ENCODE measurements around the gene NPAS3. TPM values are rescaled to one million over a fixed set of nuclear protein-coding genes. Genes with fewer than 3 reads are reported as not detected.
A peak's percentile ranks its signal among the peaks of the same experiment; 100 is the strongest.

The NPAS3 gene
- total RNA-seq, 6 experiments from 2014 or later: 0.11 to 0.83 (median 0.21) TPM; not detected in 2

DNA sequence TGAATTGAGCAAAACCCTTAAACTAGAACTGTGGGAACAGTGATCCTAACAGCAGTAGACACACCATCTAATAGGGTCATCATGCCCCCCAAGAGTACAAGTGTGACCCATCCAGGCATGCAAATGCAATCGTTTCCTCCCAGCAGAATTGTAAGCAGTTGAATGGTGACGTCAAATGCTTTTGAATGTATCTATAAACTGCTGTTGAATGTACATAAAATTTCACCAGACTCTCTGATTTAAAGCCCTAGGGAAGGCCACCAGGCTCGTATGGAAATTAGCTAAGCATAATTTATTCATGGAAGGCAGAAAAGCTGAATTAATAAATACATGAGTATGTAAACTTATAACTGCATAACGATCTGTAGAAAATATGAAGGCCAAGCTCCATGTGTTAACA, 529.3 kb downstream of the NPAS3 start:
- Histone ChIP-seq H3K4me1 (no peaks in the 10 kb centered on the region), H3K36me3 (no peaks in the 10 kb centered on the region), H3K27ac (no peak overlapping the region), H3K9me3 (no peaks in the 10 kb centered on the region), H3K4me3 (no peak overlapping the region), H3K27me3 (no peaks in the 10 kb centered on the region)
- DNase-seq (no peak), ATAC-seq (no peak)
- intact Hi-C loops (cut with DNase I): no loop called here
- WGBS (ENCODE audit: insufficient coverage, low coverage, low lambda C conversion rate, missing lambda C conversion rate): 50% methylated on average over 4 of the region's 4 CpGs
- TF ChIP-seq, protein P1, sequence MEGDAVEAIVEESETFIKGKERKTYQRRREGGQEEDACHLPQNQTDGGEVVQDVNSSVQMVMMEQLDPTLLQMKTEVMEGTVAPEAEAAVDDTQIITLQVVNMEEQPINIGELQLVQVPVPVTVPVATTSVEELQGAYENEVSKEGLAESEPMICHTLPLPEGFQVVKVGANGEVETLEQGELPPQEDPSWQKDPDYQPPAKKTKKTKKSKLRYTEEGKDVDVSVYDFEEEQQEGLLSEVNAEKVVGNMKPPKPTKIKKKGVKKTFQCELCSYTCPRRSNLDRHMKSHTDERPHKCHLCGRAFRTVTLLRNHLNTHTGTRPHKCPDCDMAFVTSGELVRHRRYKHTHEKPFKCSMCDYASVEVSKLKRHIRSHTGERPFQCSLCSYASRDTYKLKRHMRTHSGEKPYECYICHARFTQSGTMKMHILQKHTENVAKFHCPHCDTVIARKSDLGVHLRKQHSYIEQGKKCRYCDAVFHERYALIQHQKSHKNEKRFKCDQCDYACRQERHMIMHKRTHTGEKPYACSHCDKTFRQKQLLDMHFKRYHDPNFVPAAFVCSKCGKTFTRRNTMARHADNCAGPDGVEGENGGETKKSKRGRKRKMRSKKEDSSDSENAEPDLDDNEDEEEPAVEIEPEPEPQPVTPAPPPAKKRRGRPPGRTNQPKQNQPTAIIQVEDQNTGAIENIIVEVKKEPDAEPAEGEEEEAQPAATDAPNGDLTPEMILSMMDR (IDR thresholded peaks at IDR 0.05): no peak
- TF ChIP-seq POLR2A (IDR thresholded peaks at IDR 0.05): no peak

DNA sequence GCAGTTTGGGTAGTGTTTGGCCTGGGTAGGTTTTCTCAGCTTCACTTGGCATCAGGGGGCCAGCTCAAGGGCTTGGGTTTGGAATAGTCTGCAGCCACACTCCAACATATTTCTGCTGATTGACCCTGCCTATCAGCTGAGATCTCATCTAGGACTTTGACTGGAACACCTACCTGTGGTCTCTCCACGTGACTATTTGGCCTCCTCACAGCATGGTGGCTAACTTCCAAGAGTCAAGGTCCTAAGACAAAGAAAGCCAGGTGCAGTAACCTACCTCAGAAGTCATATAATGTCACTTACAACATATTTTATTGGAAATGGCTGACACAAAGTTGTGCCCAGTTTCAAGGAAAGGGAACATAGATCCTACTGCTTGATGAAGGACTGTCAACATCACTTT, 531.2 kb downstream of the NPAS3 start:
- DNase-seq: no peak
- Histone ChIP-seq H3K4me1 (no peaks in the 10 kb centered on the region), H3K27me3 (no peaks in the 10 kb centered on the region), H3K36me3 (no peaks in the 10 kb centered on the region), H3K27ac (no peak overlapping the region), H3K9me3 (no peaks in the 10 kb centered on the region), H3K4me3 (no peak overlapping the region)
- intact Hi-C loops (cut with DNase I): no loop called here
- 36% methylated on average over 1 of the region's 1 CpG for WGBS (ENCODE audit: insufficient coverage, low coverage, low lambda C conversion rate, missing lambda C conversion rate)
- TF ChIP-seq, protein P1 (IDR thresholded peaks at IDR 0.05): no peak
- TF ChIP-seq POLR2A (IDR thresholded peaks at IDR 0.05): no peak
- ATAC-seq: no peak

DNA sequence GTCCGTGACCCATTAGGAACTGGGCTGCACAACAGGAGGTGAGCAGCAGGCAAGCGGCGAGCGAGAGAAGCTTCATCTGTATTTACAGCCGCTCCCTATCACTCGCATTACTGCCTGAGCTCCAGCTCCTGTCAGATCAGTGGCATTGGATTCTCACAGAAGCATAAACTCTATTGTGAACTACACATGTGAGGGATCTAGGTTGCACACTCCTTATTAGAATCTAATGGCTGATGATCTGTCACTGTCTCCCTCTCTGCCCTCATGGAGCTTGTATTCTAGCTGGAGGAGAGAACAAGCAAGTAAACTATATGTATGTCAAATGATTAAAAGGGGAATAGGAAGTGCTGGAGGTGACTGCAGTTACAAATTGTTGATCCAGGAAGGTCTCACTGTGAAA, 533.1 kb downstream of the NPAS3 start:
- 90% methylated on average over 6 of the region's 6 CpGs for WGBS (ENCODE audit: insufficient coverage, low coverage, low lambda C conversion rate, missing lambda C conversion rate)
- Histone ChIP-seq H3K27me3 (no peaks in the 10 kb centered on the region), H3K27ac (no peak overlapping the region), H3K4me3 (no peak overlapping the region), H3K36me3 (no peaks in the 10 kb centered on the region), H3K4me1 (no peaks in the 10 kb centered on the region), H3K9me3 (no peaks in the 10 kb centered on the region)
- TF ChIP-seq, protein P1 (IDR thresholded peaks at IDR 0.05): no peak
- no peak for TF ChIP-seq POLR2A (IDR thresholded peaks at IDR 0.05)
- no peak for DNase-seq
- intact Hi-C loops (cut with DNase I): no loop called here
- ATAC-seq: no peak

DNA sequence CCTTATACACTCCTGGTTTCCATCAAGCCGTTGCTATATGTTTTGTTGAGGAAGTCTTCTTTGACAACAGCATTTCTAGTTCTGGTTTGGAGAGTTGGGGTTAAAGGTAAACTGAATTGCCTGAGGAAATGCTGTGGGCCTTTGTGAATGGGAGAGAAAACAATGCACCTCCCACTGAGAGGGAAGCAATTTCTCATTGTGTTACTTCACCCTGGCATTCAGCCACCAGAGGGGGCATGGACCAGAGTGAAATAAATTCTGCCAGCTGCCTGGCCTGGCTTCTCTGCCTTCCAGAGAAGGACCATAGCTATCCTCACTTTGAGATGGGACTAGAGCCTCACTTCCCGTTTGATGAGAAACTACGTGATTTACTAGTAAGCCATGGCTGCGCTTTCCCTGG, 536.9 kb downstream of the NPAS3 start:
- no peaks in the 10 kb centered on the region for H3K4me1 ChIP-seq
- 27% methylated on average over 3 of the region's 4 CpGs for WGBS (ENCODE audit: insufficient coverage, low coverage, low lambda C conversion rate, missing lambda C conversion rate)
- TF ChIP-seq, protein P1 (IDR thresholded peaks at IDR 0.05): peak in 1 of 4 donors; percentile 7
- no peak for TF ChIP-seq POLR2A (IDR thresholded peaks at IDR 0.05)
- peak in 2 of 4 donors; percentile 27 to 44 for ATAC-seq
- intact Hi-C loops (cut with DNase I): no loop called here
- no peaks in the 10 kb centered on the region for H3K36me3 ChIP-seq
- no peak overlapping the region for H3K27ac ChIP-seq
- no peaks in the 10 kb centered on the region for H3K9me3 ChIP-seq
- DNase-seq: no peak
- no peaks in the 10 kb centered on the region for H3K27me3 ChIP-seq
- H3K4me3 ChIP-seq: no peak overlapping the region

DNA sequence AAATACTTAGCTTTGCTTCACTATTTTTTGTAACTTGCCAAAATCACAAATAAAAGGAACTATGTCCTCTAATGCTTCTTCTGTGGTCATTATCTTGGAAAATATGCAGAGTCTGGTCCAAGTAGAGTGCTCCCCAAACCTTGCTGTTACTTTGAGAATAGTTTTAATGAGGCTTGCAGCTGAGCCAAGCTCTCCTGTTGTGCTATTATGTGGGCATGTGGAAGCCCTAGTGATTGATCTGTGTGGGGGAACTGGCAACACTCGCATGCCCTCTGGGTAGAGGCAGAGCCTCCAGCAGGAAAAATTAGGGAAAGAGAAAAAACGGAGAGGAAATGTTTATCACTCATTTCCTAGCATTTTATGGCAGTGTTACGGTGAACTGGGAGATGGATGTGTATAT, 539.1 kb downstream of the NPAS3 start:
- Histone ChIP-seq H3K9me3 (no peaks in the 10 kb centered on the region), H3K27me3 (no peaks in the 10 kb centered on the region), H3K27ac (no peak overlapping the region), H3K4me1 (no peaks in the 10 kb centered on the region), H3K4me3 (no peak overlapping the region), H3K36me3 (no peaks in the 10 kb centered on the region)
- 38% methylated on average over 3 of the region's 3 CpGs for WGBS (ENCODE audit: insufficient coverage, low coverage, low lambda C conversion rate, missing lambda C conversion rate)
- ATAC-seq: no peak
- TF ChIP-seq POLR2A (IDR thresholded peaks at IDR 0.05): no peak
- TF ChIP-seq, protein P1 (IDR thresholded peaks at IDR 0.05): no peak
- no peak for DNase-seq
- intact Hi-C loops (cut with DNase I): no loop called here
